Stimulated activated CD8-positive, alpha-beta memory T cell treated with anti-CD3 and anti-CD28 coated beads, Interleukin-4, amount 100 ng/mL, for 24 hours (primary cell): Measurements from ENCODE around the gene IRX6.

Experiments used
- DNase-seq: peaks from one replicate; pipeline ENCODE4 v3.0.0-alpha.2; 2020; ENCODE audit warnings: low read depth

Gene IRX6

GRCh38 chr16:55324285-55325079 is 479 bp downstream of the IRX6 start:
- DNase-seq: no peak

- no peak for DNase-seq
These were observed 1.1 kb downstream of the IRX6 start for GRCh38 chr16:55325080-55325447.

- no peak for DNase-seq
These were observed 1.6 kb downstream of the IRX6 start for GRCh38 chr16:55325458-55326109.

GRCh38 chr16:55326261-55327092 is 2.5 kb downstream of the IRX6 start:
- DNase-seq: no peak

GRCh38 chr16:55328611-55329569 is 4.9 kb downstream of the IRX6 start:
- DNase-seq: no peak

- DNase-seq: no peak
These were observed 5.9 kb downstream of the IRX6 start for GRCh38 chr16:55329791-55330428.

- DNase-seq: no peak
These were observed 7.0 kb downstream of the IRX6 start for GRCh38 chr16:55330781-55331647.

- DNase-seq: no peak
These were observed 7.7 kb downstream of the IRX6 start for GRCh38 chr16:55331648-55332185.

GRCh38 chr16:55333684-55334083 is 9.7 kb downstream of the IRX6 start:
- no peak for DNase-seq

- DNase-seq: no peak
These were observed 14.6 kb downstream of the IRX6 start for GRCh38 chr16:55338646-55339045.

GRCh38 chr16:55340445-55340844 is 16.4 kb downstream of the IRX6 start:
- DNase-seq: no peak

GRCh38 chr16:55341681-55342080 is 17.7 kb downstream of the IRX6 start:
- no peak for DNase-seq

GRCh38 chr16:55346475-55346874 is 22.5 kb downstream of the IRX6 start:
- DNase-seq: no peak

GRCh38 chr16:55349867-55350266 is 25.9 kb downstream of the IRX6 start:
- no peak for DNase-seq

GRCh38 chr16:55350984-55351383 is 27.0 kb downstream of the IRX6 start:
- DNase-seq: no peak

- no peak for DNase-seq
These were observed 27.9 kb downstream of the IRX6 start for GRCh38 chr16:55351936-55352335.

- DNase-seq: no peak
These were observed 33.2 kb downstream of the IRX6 start for GRCh38 chr16:55357241-55357640.

- DNase-seq: no peak
These were observed 35.9 kb downstream of the IRX6 start for GRCh38 chr16:55359946-55360345.

- DNase-seq: no peak
These were observed 40.8 kb downstream of the IRX6 start for GRCh38 chr16:55364811-55365210.

- no peak for DNase-seq
These were observed 43.4 kb downstream of the IRX6 start for GRCh38 chr16:55367301-55367811.
